NCI-H1105 treated with DMSO at 0.1 percent for 48 hours (cell line): ENCODE measurements around the gene XYLT1.

Source experiments
- DNase-seq: peaks from one replicate; lab custom pipeline; 2025; lab: John Stamatoyannopoulos, UW

XYLT1 gene

DNA sequence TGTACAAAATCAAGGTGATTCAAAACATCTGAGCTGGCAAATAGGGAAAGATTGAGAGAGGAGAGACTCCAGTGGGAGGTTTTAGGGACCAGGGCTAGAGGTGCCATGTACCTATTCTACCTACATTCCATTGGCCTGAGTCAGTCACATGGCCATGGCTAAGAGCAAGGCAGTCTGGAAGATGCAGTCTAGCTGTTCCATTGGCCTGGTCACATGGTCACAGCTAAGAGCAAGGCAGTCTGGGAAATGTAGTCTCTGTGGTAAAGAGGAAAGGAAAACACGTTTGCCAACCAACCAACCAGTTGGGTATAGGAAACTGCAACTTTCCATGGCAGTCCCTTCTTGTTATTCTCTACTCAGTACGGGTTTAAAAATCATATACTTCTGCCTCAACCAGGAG, 369.1 kb downstream of the XYLT1 start:
- DNase-seq, result peak; percentile 2

DNA sequence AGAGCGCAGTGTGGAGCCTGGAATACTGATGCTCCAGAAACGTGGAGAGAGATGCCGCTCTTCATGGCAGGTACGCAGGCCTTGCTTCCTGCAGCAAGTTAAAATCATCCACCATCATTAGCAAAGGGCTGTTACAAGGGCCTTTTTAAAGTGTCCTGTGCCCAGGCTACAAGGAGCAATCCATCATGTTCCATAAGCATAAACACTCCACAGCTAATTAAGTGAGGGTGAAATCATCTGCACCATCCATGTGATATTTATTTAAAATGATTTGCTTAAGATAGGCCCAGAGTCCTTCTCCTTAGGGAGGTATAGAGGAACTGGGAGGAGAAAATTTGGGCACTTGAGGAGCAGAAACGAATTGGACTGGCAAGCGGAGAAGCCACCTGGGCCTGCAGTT, 372.1 kb downstream of the XYLT1 start:
- no peak for DNase-seq

DNA sequence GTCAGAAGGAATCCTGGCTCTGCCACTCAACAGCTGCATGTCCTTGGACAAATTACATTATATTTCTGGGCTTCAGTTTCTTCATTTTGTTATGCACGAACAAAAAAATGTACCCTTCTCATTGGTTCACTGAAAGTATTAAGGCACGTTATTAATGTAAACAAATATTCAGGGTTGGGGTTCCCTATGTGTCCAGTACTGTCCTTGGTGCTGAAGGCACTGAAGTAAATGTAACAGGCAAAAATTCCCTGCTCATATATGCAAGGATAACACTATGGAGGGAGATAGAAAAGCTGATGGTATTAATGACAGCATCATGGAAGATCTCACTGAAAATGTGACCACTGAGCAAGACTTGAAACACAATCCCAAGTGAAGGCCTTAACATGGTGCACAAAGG, 386.6 kb downstream of the XYLT1 start:
- DNase-seq, result no peak

DNA sequence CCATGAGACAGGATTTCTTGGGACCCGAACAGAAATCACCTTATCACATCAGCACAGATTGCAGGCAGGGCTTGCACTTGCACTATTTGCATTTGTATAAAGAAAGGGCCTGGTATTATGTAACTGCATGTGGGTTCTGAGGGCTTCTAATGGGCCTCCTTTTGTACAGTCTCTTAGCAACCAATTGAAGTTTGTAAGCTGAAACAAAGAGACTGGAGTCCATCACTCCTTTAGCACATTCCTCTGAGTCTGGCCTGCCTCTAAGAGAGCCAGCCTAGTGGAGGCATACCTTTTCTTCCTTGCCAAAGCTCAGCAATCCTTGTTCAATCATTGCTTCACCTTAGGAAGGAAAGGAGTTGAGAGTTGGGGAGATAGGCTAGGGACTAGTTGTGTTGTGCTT, 387.1 kb downstream of the XYLT1 start:
- no peak for DNase-seq

DNA sequence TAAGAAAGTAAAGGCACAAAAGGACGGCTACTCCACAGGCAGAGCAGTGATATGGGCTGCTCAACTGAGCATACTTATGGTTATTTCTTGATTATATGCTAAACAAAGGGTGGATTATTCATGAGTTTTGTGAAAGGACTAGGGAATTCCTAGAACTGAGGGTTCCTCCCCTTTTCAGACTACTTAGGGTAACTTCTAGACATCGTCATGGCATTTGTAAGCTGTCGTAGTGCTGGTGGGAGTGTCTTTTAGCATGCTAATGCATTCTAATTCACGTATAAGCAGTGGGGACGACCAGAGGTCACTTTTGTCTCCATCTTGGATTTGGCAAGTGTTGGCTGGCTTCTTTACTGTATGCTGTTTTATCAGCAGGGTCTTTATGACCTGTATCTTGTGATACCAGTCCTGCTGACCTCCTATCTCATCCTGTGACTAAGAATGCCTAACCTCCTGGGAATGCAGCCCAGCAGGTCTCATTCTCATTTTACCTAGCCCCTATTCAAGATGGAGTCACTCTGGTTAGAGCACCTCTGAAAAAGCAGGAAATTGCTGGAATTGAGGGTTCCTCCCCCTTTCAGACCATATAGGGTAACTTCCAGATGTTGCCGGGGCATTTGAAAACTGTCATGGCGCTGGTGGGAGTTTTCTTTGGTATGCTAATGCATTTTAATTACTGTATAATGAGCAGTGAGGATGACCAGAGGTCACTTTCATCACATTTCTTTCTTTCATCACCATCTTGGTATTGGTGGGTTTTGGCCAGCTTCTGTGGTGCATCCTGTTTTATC, 388.5 kb downstream of the XYLT1 start:
- DNase-seq, result no peak

DNA sequence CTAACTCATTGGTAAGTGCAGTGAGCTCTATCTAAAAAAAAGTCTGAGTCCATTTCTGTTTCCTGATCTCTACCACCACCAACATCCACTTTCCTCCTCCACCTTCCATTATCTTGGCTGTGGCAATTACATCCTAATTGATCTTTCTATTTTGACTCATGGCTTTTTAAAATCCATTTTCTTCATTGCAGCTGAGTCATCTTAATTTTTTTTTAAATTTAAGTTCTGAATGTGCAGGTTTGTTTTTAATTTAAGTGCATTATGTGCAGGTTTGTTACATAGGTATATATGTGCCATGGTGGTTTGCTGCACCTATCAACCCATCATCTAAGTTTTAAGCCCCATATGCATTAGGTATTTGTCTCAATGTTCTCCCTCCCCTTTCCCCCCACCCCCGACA, 390.7 kb downstream of the XYLT1 start:
- no peak for DNase-seq

DNA sequence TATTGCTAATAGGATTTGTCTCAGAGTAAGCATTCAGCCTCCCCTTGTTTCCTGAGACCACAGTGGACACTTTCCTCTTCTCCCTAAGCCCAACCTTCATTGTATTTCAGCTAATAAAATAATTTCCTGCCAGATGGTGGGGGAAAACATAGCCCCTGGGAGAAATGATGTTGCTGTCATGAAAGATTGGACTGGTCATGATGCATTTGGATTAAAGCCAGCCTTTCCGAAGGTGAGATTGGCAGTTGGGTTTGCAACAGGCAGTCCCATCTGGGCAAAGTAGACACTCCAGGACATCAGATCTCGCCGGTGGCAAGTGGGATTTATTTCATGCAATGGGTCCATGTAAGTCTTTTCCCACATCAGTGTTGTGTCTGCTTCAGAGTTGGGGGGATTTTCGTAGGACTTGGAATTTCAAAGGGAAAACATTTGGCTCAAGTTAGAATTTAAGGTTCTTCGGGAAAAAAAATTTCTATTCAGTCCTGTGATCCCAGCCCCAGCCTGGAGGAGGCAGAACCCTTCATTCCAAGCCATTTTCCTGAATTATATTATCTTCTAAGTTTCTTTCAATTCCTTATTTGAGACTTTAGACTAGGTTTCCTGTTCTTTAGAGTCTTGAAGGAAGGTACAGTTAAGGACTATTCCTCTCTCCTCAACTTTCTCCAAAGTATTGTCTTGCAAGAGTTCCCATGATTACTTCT, 391.7 kb downstream of the XYLT1 start:
- DNase-seq, result peak; percentile 12

DNA sequence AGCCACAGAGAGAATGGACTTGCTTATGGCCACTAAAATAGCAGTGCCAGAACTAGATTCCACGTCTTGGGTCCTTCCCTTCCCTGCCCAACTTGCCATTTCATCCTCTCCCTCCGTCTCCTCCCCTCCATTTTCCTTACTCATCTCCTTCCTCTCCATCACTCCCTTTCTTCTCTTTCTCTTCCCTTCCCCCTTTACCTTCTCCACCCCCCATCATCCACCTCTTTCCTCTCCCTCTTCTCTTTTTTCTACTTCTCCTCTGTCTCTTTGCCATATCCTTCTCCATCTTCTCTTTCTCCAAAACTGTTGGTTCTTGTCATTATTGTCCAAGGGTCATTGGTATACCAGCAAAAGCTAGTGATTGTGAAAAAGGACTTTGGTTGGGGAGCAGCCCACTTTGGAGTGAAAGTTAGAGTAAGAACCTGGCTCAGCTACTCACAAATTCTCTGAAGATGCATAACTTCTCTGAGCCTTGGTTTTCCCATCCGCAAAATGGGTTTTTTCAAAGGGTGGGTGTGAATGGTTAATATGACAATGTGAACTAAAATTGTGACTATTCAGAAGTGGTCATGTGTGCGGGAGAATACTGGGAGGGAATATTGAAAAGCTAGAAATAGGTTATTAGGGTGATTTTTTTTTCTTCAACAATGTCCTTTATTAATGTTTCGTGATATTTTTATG, 393.8 kb downstream of the XYLT1 start:
- DNase-seq, result no peak

DNA sequence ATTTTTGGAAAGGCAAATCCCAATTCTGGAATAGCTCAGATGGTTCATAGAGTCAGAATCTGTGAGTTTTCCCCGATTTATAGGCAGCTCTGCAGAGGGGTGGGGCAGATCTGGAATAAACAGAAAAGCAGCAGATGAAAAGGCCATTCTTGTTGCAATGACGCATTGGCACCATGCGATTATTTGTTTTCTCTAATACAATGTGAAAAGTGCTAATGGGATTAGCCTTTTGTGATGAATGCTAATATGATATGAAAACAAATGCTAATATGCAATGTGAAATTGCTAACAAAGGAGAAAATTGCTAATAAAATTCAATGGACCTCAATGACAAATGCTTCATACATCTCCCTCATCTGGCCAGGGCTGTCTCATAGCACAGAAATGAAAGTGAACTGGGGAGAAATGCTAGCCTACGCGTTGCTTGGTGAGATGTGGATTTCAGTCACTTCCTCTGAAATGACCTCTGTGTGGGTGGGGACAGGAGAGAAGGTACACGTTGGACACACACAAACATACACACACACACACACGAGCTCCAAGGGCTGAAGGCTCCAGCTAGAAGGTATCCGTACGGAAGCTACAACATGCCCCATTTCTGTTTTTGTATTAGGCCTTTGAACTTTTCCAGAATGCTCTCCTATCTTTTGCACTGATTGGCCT, 394.5 kb downstream of the XYLT1 start:
- no peak for DNase-seq

DNA sequence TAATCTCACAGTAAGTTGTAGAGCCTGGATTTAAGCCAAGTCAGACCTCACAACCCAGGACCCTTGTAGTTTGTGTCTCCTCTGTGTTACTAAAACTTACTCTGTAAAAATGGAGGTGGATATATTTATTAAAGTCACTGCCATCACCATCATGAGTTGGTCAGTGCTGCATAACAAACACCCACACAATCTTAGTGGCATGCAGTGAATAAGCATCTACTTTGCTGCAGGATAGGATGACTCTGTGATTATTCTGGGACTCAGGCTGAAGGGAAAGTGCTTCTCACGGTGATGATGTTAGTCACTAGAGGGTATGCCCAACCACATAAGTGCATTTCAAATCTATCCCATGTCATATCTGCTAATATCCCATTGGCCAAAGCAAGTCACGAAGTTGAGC, 398.7 kb downstream of the XYLT1 start:
- no peak for DNase-seq

DNA sequence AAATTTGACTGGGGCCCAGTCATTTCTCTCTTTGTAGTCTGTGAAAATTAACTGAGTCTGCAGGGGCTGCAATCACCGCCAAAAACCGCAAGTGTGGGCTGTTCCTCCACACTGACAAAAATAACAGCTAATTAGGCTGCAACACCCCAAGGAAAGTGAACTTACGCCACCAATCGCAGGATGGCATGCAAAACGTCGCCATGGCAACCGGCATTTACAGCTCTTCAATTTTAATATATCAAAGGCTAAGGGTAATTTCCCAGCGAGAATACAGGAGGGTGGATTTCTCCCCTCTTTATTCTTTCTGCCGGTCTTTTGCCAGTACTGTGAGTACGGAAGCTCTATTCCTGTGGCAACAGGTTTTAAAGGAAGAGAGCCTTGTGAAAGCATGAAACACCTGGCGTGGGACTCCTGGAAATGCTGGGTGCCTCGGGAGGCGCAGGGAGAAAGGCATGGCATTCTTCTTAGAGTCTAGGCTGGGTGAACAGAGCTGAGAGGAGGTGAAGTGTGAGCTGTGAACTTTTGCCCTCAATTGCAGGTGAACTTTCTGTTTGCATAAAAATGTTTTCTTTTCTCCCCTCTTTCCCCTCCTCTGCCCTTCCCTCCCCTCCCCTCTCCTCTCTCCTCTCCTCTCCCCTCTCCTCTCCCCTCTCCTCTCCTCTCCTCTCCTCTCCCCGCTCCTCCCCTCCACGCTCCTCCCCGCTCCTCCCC, 399.7 kb downstream of the XYLT1 start:
- DNase-seq, result peak; percentile 87

DNA sequence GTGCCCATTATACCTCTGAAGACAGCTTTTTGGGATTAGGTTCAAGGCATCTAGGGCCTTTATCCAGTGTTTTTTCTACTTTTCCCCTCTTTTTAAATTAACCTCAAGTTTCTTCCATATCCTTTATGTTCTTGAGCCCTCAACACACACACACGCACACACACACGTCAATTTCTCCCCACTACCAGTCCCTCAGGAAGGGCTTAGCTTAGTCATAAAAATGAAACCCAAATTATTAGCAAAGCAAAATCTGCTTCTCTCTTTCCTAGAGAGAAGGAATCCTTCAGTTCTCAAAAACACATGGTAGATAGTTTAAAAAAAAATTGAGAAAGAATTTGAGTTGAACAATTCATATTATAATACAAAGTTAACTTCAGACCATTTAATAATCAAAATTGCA, 401.1 kb downstream of the XYLT1 start:
- no peak for DNase-seq

DNA sequence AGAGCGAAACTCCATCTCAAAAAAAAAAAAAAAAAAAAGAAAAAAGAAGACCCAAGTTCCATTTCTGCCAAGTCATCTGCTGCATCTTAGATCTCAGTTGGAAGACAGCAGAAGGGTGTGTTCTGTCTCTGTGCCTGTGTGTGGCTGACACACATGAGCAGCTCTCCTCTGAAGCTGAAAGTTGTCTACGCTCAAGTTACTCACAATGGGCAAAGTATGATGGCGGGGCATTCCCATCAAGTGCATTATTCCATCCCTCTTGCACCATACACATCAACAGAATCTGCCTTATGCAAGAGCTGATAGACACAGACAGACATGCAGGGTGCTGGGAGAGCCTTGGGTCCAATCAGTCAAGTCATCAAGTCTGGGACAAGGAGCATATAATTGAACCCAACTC, 402.2 kb downstream of the XYLT1 start:
- DNase-seq, result no peak

DNA sequence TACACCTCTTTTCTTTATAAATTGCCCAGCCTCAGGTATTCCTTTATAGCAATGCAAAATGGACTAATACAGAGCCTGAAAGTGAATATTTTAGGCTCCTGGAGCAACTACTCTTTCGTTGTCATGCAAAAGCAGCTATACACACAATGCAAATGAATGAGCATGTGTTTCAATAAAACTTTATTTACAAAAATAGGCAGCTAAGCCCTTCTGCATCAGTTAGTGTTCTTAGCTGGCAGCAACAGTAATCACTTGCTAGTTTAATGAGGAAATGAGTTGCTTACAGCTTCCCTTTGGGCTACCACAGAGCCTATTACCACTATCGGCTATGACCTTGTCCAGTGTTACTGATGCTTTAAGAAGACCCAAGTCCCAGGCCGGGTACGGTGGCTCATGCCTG, 402.9 kb downstream of the XYLT1 start:
- DNase-seq, result no peak

DNA sequence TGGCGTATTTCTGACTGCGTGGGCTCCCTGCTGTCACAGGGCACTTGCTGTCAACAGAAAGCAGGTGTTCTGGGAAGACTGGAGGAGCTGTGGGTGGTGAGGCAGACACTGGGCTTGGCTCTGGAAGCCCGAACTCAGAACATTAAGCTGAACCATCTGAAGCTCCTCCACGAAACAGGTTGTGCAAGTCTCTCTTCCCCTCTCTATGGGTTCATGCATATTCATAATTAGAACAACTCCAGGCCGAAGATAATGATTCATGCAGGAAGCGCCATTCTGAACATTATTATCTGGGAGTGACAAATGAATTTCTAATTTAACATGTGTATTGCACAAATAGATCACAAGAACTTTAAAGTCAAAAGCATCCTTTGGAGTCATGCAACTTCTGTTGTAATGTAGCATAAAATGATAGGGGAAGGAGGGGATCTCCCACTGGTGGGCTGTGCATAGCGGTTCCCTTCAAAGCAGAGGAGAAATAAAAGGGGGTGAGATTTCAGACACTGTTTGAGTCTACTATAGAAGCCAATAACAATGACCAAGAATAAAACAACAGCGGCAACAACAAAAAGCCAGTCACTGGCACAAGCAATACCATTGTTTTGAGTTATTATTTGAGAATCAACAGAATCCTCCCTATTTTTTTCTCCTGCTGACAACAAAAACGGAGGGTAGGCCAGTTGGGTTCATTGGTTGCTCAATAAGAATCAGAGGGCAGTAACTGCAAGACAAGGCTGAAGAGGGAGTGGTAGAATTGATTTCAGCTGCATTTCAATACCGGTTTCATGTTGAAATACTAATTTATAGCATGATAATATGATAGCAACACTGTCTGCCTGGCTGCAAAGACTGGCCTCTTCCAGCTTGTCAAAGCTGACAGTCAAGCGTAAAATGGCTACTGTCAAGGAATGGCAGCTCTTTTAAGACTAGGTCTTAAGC, 407.3 kb downstream of the XYLT1 start:
- no peak for DNase-seq

DNA sequence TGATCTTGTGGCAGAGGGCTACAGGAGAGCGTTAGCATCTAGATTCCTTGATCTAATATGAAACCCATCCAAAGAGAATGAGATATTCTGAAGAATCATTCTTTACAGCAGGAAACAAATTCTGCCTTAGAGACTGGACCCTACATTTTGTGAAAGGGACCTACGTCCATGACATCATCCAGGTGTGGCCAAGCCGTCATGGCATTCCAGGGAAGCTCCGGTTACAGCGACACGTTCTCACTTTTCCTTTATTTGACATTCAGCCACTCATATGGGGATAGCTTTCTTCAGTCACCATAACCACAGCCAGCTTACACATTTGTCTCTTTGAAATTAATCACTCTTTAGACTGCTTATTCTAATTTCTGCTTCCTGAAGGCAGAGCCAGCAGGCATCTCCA, 408.1 kb downstream of the XYLT1 start:
- DNase-seq, result no peak

DNA sequence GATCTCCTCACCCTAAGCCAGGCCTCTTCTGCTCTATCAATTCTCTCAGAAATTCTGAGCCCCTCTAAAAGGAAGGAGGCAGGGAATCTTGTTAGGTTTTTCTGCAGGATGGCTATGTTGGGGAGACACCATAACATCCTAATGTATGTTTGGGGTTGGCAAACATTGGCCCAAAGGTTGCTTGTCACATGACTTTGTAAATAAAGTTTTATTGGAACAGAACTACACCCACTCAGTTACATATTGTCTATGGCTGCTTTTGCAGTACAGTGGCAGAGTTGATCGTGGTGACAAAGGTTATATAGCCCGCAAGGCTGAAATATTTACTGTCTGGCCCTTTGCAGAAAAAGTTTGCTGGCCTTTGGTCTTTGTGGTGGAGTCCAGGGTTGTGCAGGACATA, 409.4 kb downstream of the XYLT1 start:
- DNase-seq, result no peak

DNA sequence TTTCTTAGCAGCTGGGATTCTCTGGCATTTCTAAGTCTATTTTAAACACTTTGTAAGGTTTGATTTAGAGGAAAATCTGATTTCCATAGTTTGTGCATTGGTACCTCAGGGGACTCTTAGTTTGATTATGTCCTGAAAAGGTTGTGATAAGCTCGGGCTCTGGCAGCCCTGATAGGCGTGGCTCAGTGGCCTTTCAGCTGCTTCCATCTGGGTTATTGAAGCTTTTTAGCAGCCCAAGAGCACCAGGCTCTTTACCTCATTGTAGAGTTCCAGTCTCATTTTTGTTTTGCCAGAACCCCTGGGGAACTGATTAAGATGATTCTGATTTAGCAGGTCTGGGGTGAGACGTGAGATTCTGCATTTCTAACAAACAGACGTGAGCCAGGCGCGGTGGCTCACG, 412.3 kb downstream of the XYLT1 start:
- no peak for DNase-seq

DNA sequence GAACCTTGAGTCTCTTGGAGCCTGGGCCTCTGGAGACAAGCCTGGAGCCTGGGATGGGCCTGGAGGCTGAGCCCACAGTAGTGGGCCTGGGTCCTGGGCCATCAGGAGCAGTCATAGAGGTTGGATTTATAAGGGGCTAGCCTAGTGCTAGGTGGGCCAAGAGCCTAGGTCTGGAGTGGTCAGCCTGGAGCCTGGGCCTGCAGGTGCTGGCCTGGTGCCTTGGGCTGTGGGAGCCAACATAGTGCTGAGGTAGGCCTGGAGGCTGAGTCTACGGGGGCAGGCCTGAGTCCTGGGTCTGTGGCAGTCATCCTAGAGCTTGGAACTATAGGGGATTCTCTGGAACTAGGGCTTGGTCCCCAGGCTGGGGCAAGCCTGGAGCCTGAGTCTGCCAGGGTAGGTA, 414.1 kb downstream of the XYLT1 start:
- DNase-seq, result no peak

DNA sequence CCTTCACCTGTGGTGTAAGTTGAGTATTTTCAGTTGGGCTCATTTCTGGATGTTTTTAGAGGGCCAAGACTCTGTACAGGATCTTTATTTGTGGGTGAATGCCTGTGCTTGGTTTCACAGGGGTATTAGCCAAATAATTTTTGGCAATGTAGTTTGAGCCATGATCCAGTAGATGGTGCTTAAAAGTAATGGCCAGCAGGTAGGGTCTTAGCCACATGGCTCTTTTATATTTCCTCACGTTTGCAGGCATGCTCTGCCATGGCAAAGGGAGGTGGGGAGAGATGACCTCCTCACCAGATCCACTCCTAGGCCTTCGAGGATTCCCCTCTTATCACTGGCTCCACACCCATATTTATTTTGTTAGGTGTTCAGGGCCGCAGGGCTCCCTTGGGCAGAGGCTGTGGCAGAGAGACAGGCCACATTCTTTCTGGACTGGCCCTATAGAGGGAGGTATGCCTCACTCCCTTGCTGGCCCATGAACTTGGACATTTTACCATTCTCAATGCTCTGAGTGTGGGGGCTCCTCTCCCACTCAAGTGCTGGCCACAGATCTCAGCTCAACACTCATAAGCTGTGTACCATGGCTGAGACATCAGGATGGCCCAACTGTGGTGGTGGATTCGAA, 417.1 kb downstream of the XYLT1 start:
- DNase-seq, result no peak
